Epithelial cell of prostate (primary cell): Measurements from ENCODE around the gene MED1.
"Not testable (repeated sequence)": the region's sequence is repeated elsewhere in the genome, so short reads cannot be mapped to it uniquely, and the experiment has no call there.

ENCODE experiments used
- DNase-seq: peaks from one replicate; pipeline ENCODE4 v3.0.0-alpha.2; 2011; ENCODE audit warnings: low read depth, low spot score
- H3K27ac ChIP-seq: fragments of 450-650 bp; 2 replicates; pipeline ENCODE4 v1.5.1; 2017; ENCODE audit warnings: mild to moderate bottlenecking

Gene MED1

DNA sequence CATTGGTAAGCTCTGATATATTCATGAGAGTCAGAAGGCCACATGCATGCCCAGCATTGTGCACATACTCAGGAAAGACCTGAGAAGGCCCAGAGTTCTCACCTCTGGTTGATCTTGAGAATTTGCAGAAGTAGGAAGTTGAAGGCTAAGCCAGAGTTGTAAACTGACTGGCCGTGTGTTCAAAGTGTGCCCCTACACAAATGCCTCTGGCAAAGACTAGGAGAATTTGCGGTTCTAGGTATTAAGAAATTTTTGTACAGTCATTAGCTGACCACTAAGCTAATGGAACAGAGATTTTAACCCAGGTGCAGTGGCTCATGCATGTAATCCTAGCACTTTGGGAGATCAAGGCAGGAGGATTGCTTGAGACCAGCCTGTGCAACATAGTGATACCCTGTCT is 74.6 kb downstream of the MED1 start:
- no peak overlapping the region for H3K27ac ChIP-seq
- no peak for DNase-seq

DNA sequence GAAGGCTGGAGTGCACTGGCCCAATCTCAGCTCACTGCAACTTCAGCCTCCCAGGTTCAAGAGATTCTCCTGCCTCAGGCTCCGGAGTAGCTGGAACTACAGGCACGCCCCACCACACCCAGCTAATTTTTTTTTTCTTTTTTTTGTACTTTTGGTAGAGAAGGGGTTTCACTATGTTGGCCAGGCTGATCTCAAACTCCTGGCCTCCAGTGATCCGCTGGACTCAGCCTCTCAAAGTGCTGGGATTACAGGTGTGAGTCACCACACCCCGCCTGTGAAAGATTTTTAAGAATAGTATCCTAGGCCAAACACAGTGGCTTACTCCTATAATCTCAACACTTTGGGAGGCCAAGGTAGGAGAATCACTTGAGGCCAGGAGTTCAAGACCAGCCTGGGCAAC is 83.3 kb downstream of the MED1 start:
- H3K27ac ChIP-seq, DNase-seq: not testable (repeated sequence)

DNA sequence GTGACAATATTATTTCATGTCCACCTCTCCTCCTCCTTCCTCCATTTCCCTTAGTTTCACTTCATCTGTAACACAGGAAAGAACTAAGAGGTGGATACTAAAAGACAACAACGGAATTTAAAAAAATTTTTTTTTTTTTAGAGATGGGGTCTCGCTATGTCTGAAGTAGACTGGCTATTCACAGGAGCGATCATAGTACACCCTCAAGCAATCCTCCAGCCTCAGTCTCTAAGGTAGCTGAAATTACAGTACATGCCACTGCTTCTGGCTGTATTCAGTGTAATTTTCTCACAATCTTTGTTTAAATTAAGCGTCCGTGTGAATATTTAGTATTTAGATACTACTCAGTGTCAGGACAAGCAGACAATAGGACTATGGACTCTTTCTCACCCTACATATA is 85.2 kb downstream of the MED1 start:
- DNase-seq = no peak
- H3K27ac ChIP-seq = no peak overlapping the region

DNA sequence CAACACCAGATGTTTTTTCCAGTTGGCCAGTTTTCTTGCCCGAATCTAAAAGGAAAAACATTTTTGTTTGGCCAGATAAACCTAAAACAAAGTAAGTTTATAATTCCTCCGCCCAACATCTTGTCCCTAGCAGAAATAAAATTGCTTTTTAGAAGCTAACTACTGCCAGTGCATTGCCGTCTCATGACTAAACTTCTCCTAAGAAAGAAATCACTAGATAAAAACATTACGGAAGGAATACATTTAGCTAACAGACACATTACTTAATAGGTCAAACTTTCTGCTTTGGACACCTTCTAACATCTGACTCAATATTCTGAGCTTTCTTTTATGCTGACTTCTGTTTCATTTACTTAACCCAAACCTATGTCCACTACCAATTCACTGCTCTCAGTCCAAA is 85.8 kb downstream of the MED1 start:
- DNase-seq = no peak
- no peak overlapping the region for H3K27ac ChIP-seq

DNA sequence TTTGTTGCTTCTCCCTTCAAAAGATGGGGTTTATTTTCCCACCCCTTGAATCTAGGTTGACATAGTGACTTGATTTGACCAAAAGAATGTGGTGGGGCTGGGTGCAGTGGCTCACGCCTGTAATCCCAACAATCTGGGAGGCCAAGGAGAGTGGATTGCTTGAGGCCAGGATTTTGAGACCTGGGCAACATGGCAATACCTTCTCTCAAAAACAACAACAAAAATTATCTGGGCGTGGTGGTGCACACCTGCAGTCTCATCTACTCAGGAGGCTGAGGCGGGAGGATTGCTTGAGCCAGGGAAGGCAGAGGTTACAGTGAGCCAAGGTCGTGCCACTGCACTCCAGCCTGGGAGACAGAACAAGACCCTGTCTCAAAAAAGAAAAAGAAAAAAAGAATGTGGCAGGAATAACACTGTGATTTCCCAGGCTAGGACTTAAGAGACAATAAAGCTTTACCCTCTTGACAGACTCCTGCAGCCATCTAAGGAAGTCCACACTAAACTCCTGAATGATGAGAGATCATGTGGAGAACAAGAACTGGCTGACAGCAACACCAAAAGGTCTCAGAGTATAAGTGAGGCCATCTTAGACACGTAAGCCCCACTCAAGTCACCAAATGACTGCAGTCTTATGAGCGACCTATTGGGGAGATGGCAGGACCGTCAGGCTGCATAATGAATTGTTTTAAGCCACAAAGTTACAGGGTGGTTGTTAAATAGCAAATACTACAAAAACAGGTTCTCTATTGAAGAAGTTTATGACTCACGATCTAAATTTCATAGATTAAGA is 86.6 kb downstream of the MED1 start:
- DNase-seq = no peak
- no peak overlapping the region for H3K27ac ChIP-seq

DNA sequence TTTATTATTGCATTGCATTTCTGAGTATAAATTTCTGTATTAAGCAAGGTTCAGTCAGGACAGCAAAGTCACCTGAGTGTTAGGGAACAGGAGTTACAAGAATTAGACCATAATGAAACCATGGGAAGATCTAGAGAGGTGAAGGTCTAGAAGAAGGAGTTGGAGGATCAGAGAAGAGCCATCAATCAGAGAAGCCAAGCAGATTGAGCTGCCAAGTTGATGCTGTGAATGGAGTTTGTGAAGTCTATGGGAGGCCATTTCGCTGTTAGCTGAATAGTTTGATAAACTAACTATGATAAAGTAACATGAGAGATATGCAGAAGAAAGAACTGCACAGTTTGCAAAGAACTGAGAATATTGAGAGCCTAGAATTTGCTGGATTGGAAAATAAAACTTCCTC is 90.0 kb downstream of the MED1 start:
- no peak overlapping the region for H3K27ac ChIP-seq
- no peak for DNase-seq

DNA sequence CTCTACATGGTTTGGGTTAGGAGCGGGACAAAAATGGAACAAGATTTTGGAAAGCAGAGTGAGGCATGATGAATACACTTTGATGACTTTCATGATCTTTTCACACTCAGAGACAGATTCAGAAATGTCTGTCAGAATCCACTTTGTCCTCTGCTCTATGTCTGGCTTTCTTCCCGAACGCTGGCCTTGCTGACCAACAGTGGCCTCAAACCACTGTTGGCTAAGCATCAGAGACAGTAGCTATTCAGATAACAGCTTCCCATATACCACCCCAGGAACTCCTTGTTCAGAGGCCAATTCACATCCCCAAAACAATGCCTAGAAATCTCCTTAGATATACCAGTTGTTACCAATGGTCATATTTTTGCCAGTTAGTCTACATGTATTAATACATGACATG is 90.5 kb downstream of the MED1 start:
- DNase-seq = no peak
- no peak overlapping the region for H3K27ac ChIP-seq

DNA sequence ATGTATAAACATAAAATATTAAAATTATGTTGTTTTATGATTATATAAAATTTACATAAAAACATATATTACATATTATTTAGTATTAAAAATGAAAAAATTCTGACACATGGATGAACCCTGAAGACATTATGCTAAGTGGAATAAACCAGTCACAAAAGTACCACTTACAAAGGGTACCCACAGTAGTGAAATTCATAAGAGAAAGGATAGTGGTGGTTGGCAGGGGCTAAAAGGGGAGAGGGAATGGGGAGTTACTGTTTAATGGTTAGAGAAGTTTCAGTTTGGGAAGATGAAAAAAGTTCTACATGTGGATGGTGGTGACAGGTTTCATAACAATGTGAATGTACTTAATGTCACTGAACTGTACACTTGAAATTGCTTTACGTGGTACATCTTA is 91.1 kb downstream of the MED1 start:
- no peak overlapping the region for H3K27ac ChIP-seq
- no peak for DNase-seq

DNA sequence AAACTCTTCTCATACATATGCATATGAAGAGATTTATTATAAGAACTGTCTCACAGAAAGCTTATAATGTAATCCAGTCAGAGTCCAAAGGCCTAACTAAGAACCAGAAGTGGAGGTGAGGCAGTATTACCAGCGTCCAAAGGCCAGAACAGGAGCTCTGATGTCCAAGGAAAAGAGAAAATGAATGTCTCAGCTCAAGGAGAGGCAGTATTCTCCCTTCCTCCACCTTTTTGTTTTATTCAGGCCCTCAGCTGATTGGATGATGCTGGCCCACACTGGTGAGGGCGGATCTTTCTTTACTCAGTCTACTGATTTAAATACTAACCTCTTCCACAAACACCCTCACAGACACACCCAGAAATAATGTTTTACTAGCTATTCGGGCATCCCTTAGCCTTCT is 93.1 kb downstream of the MED1 start:
- no peak overlapping the region for H3K27ac ChIP-seq
- DNase-seq = no peak

DNA sequence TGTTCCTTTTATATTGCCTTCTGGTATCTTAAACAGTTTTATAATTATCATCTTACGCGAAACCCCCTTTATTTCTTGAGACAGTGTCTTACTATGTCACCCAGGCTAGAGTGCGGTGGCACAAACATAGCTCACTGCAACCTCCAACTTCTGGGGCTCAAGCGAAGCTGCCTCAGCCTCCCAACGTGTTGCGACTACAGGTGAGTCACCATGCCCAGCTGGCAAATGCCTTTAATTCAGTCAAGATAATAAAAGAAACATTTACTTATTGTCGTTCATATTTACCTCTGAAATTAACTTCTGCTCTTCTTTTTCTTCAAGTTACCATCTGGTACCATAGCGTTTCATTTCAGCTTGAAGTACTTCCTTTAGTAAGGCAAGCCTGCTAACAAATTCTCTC is 93.6 kb downstream of the MED1 start:
- no peak for DNase-seq
- no peak overlapping the region for H3K27ac ChIP-seq
